Measurements from ENCODE around the gene RCC2.

DNA sequence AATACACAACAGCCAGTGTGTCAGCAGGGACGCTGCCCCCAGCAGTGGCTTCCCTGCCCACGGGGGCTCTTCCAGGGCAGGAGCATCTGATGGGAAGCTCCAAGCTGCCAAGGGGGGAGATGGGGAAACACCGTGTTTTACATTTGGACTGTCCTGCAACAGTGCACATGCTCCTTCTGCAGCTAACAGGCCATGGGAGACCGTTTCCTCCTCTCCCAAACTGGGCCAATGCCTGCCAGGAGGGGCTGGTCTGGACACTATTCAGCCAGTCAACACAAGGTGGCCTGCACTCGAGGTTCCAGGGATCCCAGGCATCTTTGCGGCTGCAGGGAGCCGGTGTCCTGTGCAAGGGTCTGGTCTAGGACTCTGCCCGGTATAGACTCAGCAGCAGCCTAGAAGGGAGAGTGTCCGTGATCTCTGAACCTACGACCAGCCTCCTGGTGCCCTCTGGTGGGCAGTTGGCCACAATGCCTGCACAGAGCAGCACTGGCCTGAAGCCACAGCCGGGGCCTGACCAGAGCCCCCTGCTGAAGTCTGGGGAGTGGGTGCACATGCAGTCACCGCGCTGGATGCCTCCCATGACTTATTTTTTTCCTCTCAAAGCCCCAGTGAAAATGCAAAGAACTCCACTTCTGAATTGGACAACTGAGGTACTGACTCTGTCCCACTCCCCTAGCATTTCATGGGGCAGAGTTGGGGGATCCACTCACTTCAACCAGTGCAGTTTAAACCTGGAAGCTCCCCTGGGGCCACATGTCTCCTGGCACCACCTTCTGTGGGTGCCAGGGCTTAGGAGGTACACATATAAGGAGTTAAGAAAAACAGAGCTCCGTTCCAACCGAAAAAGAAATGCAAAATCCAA, 33.3 kb downstream of the RCC2 start:
- TF ChIP-seq POLR2A (IDR thresholded peaks at IDR 0.05), result no peak
- no peak for TF ChIP-seq CTCF (IDR thresholded peaks at IDR 0.05)

Data from lower leg skin (tissue), 3 donors.